ENCODE measurements around the gene IFT88. TPM values are rescaled to one million over a fixed set of nuclear protein-coding genes. Genes with fewer than 3 reads are reported as not detected.

The IFT88 gene
- total RNA-seq, 1 donor from 2014 or later = 15.3 TPM

DNA sequence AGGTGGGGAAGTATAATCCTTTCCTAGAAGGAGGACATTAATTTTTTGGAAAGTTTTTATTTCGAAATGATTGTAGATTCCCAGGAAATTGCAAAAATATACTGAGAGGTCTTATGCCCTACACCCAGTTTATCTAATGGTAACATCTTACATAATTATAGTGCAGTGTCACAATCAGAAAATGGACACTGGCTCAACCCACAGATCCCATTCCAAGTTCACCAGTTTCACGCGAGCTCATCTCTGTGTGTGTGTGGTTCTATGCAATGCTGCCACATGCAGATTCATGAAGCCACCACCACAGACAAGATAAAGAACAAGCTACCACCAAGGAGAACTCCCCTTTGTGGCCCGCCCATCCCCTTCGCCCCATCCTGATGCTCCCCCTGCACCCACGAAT is 160.9 kb downstream of the IFT88 start:
- no peaks in the 10 kb centered on the region for H3K4me1 ChIP-seq
- intact Hi-C loops (cut with DNase I) = no loop called here
- H3K9me3 ChIP-seq = no peaks in the 10 kb centered on the region
- DNase-seq = no peak
- H3K36me3 ChIP-seq = no peaks in the 10 kb centered on the region
- TF ChIP-seq CTCF (IDR thresholded peaks at IDR 0.05) = no peak
- ATAC-seq = no peak
- no peaks in the 10 kb centered on the region for H3K27me3 ChIP-seq (ENCODE audit: low read depth)
- H3K27ac ChIP-seq = no peak overlapping the region
- no peak overlapping the region for H3K4me3 ChIP-seq

DNA sequence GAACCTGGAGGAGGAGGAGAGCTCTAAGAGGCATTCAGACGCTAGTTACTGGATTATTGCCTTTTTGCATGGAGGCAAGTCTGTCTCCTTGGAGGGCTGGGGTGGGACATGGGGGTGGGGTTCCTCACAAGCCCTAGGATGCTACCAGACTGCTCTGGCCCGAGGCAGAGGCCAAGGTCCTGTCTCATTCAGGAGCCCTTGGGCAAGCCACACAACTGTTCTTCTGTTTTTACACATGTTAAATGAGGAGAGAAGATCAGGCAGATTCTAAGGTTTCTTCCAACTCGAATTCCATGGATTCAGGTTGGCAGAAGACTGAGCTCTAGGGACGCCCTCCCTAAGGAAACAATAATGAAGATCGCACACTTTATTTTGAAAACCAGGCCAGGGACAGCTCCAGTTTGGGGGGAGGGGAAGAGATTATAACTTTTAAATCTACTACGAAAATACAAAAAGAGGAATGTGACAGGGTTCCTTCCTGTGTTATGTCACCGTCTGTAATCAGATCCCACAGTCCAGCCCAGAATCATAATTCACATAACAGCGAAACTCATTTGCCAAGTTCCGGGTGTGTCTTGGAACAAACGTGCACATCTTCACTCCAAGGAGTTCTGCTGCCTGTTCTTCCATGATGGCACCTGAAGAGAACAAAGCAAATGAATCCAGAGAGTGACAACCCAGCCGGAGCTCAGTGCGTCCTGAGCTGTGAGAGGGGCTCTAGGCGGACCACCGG is 161.8 kb downstream of the IFT88 start:
- Histone ChIP-seq H3K4me3 (no peak overlapping the region), H3K36me3 (no peaks in the 10 kb centered on the region), H3K9me3 (no peaks in the 10 kb centered on the region), H3K27me3 (ENCODE audit: low read depth) (no peaks in the 10 kb centered on the region), H3K4me1 (no peaks in the 10 kb centered on the region), H3K27ac (no peak overlapping the region)
- DNase-seq (no peak), ATAC-seq (no peak)
- TF ChIP-seq CTCF (IDR thresholded peaks at IDR 0.05) = no peak
- intact Hi-C loops (cut with DNase I) = no loop called here

- intact Hi-C loops (cut with DNase I) = no loop called here
- H3K36me3 ChIP-seq = no peaks in the 10 kb centered on the region
- ATAC-seq = no peak
- H3K27ac ChIP-seq = no peak overlapping the region
- no peaks in the 10 kb centered on the region for H3K4me1 ChIP-seq
- TF ChIP-seq CTCF (IDR thresholded peaks at IDR 0.05) = no peak
- H3K9me3 ChIP-seq = no peaks in the 10 kb centered on the region
- no peak overlapping the region for H3K4me3 ChIP-seq
- H3K27me3 ChIP-seq (ENCODE audit: low read depth) = no peaks in the 10 kb centered on the region
- no peak for DNase-seq
Measured at GRCh38 chr13:20729633-20730585, 163.0 kb downstream of the IFT88 start.

GRCh38 chr13:20738616-20739015 is 171.7 kb downstream of the IFT88 start:
- no peak overlapping the region for H3K27ac ChIP-seq
- DNase-seq (no peak), ATAC-seq (no peak)
- no peaks in the 10 kb centered on the region for H3K27me3 ChIP-seq (ENCODE audit: low read depth)
- peaks cover 3% of the 10 kb centered on the region for H3K36me3 ChIP-seq
- H3K9me3 ChIP-seq = no peaks in the 10 kb centered on the region
- no peak for TF ChIP-seq CTCF (IDR thresholded peaks at IDR 0.05)
- intact Hi-C loops (cut with DNase I) = no loop called here
- no peaks in the 10 kb centered on the region for H3K4me1 ChIP-seq
- no peak overlapping the region for H3K4me3 ChIP-seq

DNA sequence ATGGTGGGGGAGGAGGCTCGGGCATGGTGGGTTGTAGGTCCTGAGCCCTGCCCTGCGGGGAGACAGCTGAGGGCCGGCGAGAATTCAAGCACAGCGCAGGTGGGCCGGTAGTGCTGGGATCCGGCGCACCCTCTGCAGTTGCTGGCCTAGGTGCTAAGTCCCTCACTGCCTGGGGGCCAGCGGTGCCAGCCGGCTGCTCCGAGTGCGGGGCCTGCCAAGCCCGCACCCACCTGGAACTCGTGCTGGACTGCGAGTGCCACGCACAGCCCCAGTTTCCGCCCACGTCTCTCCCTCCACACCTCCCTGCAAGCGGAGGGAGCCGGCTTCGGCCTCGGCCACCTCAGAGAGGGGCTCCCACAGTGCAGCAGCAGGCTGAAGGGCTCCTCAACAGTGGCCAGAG is 173.1 kb downstream of the IFT88 start:
- no peak overlapping the region for H3K4me3 ChIP-seq
- TF ChIP-seq CTCF (IDR thresholded peaks at IDR 0.05) = no peak
- H3K36me3 ChIP-seq = peaks cover 3% of the 10 kb centered on the region
- H3K27ac ChIP-seq = no peak overlapping the region
- H3K9me3 ChIP-seq = no peaks in the 10 kb centered on the region
- intact Hi-C loops (cut with DNase I) = no loop called here
- ATAC-seq (no peak), DNase-seq (no peak)
- no peaks in the 10 kb centered on the region for H3K27me3 ChIP-seq (ENCODE audit: low read depth)
- no peaks in the 10 kb centered on the region for H3K4me1 ChIP-seq

Other genes with a start within 250 kb of the IFT88 start
- 24.9 TPM for gene CRYL1, start 41.3 kb upstream of the IFT88 start, total RNA-seq
- gene IL17D, start 136.5 kb downstream of the IFT88 start, total RNA-seq = 1.5 TPM
- 8.7 TPM for gene EEF1AKMT1, start 206.8 kb downstream of the IFT88 start, total RNA-seq

All from lower lobe of right lung (tissue), 2 donors.